ENCODE data around the gene NKX3-2. TPM values are rescaled to one million over a fixed set of nuclear protein-coding genes. Genes with fewer than 3 reads are reported as not detected.

NKX3-2 gene
- total and polyA plus RNA-seq, 12 donors: not detected

- ATAC-seq (no peak), DNase-seq (no peak)
- Histone ChIP-seq H3K36me3 (no peaks in the 10 kb centered on the region), H3K4me3 (no peak overlapping the region), H3K4me1 (peaks cover 0 to 40% (median 14%) of the 10 kb centered on the region in 9 donors), H3K27ac (no peak overlapping the region), H3K27me3 (peaks cover 42 to 100% (median 99%) of the 10 kb centered on the region in 7 donors), H3K9me3 (no peaks in the 10 kb centered on the region)
- 3 to 4% methylated on average over 35 of the region's 35 CpGs for WGBS, 2 donors
- intact Hi-C loops (cut with DNase I): no loop called here
- TF ChIP-seq, protein P1, sequence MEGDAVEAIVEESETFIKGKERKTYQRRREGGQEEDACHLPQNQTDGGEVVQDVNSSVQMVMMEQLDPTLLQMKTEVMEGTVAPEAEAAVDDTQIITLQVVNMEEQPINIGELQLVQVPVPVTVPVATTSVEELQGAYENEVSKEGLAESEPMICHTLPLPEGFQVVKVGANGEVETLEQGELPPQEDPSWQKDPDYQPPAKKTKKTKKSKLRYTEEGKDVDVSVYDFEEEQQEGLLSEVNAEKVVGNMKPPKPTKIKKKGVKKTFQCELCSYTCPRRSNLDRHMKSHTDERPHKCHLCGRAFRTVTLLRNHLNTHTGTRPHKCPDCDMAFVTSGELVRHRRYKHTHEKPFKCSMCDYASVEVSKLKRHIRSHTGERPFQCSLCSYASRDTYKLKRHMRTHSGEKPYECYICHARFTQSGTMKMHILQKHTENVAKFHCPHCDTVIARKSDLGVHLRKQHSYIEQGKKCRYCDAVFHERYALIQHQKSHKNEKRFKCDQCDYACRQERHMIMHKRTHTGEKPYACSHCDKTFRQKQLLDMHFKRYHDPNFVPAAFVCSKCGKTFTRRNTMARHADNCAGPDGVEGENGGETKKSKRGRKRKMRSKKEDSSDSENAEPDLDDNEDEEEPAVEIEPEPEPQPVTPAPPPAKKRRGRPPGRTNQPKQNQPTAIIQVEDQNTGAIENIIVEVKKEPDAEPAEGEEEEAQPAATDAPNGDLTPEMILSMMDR (IDR thresholded peaks at IDR 0.05): no peak
Measured at GRCh38 chr4:13530823-13531624, 13.3 kb downstream of the NKX3-2 start.

GRCh38 chr4:13529128-13529919 is 15.0 kb downstream of the NKX3-2 start:
- peaks cover 0 to 9% (median 5%) of the 10 kb centered on the region in 11 donors for H3K9me3 ChIP-seq
- no peak overlapping the region for H3K27ac ChIP-seq
- no peak overlapping the region for H3K4me3 ChIP-seq
- DNase-seq (no peak), ATAC-seq (no peak)
- TF ChIP-seq, protein P1 (IDR thresholded peaks at IDR 0.05): no peak
- WGBS, 2 donors: 5% methylated on average over 37 of the region's 37 CpGs
- H3K4me1 ChIP-seq: peaks cover 0 to 31% (median 10%) of the 10 kb centered on the region in 9 donors
- no peaks in the 10 kb centered on the region for H3K36me3 ChIP-seq
- peaks cover 40 to 100% (median 99%) of the 10 kb centered on the region in 7 donors for H3K27me3 ChIP-seq
- intact Hi-C loops (cut with DNase I): no loop called here

GRCh38 chr4:13528821-13529127 is 15.5 kb downstream of the NKX3-2 start:
- DNase-seq: no peak
- Histone ChIP-seq H3K4me1 (peaks cover 0 to 30% (median 10%) of the 10 kb centered on the region in 9 donors), H3K9me3 (peaks cover 0 to 14% (median 10%) of the 10 kb centered on the region in 11 donors), H3K27ac (no peak overlapping the region), H3K4me3 (no peak overlapping the region), H3K27me3 (peaks cover 45 to 100% (median 99%) of the 10 kb centered on the region in 7 donors), H3K36me3 (no peaks in the 10 kb centered on the region)
- TF ChIP-seq, protein P1 (IDR thresholded peaks at IDR 0.05): no peak
- 5% methylated on average over 5 of the region's 5 CpGs for WGBS, 2 donors
- no peak for ATAC-seq
- intact Hi-C loops (cut with DNase I): no loop called here

DNA sequence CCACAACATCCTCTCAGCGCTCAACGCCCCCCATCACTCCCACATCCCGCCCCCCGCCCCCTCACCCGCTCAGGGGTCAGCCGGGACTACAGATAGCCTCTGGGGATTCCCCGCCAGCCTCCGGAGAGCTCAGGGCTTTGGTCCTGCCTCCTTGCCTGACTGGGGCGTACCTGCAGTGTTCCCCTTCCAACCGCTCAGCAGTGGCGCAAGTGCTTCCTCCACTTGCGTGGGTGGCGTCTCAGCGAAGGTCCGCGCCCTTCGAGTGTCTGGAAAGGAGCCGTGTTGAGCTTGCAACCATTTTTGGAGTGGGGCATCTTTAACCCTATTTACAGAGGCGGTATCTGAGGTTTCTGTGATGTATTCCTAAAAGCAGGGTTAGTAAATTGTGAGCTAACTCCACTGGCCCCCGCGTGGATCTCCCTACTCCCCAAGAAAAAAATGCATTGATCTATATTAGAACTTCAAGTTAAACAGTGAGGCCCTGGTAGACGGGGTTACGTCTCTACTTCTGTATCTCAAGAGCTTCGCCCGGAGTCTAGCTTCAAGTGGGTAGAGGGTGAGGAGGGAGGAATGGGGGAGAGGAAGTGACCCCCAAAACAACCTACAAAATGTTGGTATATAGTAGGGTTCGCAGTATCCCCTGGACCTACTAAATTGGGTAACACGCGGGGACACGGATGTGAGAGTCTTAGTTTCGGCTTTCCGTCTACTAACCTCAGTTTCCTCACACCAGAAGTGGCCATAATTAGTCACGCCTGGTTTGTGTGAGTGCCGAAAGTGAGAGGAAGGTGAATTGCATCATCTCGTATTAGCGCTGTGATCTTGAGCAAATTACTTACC is 16.1 kb downstream of the NKX3-2 start:
- Histone ChIP-seq H3K4me1 (peaks cover 0 to 30% (median 10%) of the 10 kb centered on the region in 9 donors), H3K36me3 (no peaks in the 10 kb centered on the region), H3K4me3 (no peak overlapping the region), H3K9me3 (peaks cover 0 to 17% (median 10%) of the 10 kb centered on the region in 11 donors), H3K27me3 (peaks cover 51 to 100% (median 99%) of the 10 kb centered on the region in 7 donors), H3K27ac (no peak overlapping the region)
- ATAC-seq (peak in 1 of 8 donors; percentile 31), DNase-seq (no peak)
- TF ChIP-seq, protein P1 (IDR thresholded peaks at IDR 0.05): no peak
- 4 to 5% methylated on average over 35 of the region's 35 CpGs for WGBS, 2 donors
- intact Hi-C loops (cut with DNase I): no loop called here

Measured in heart right ventricle (tissue), 16 donors.